Activated CD4-positive, alpha-beta T cell treated with anti-CD3 and anti-CD28 coated beads for 1 hour (primary cell): Measurements from ENCODE around the gene MIEN1.
"Not testable (repeated sequence)": the region's sequence is repeated elsewhere in the genome, so short reads cannot be mapped to it uniquely, and the experiment has no call there.

Experiments used
- DNase-seq: peaks from one replicate; pipeline ENCODE4 v3.0.0-alpha.2; 2020

Gene MIEN1

GRCh38 chr17:39738983-39739884, 8.9 kb upstream of the MIEN1 start:
- DNase-seq = no peak

- peak; percentile 26 for DNase-seq
Observed at GRCh38 chr17:39738568-39738901, 8.2 kb upstream of the MIEN1 start.

- DNase-seq = no peak
Observed at GRCh38 chr17:39737760-39738567, 7.6 kb upstream of the MIEN1 start, which contains the start of gene GRB7. Gene GRB7 (plus strand): TSS chr17:39737938. CDS start chr17:39742302, 4,364 bp downstream.

- no peak for DNase-seq
Observed at GRCh38 chr17:39737206-39737759, 7.0 kb upstream of the MIEN1 start.

- DNase-seq = no peak
Observed at GRCh38 chr17:39736319-39737165, 6.2 kb upstream of the MIEN1 start.

GRCh38 chr17:39735882-39736281, 5.5 kb upstream of the MIEN1 start:
- DNase-seq = no peak

- no peak for DNase-seq
Observed at GRCh38 chr17:39732586-39732985, 2.3 kb upstream of the MIEN1 start.

- DNase-seq = no peak
Observed at GRCh38 chr17:39729280-39729851, 966 bp downstream of the MIEN1 start.

GRCh38 chr17:39727556-39727955, 2.8 kb downstream of the MIEN1 start:
- DNase-seq = no peak

- DNase-seq = no peak
Observed at GRCh38 chr17:39726617-39727016, 3.7 kb downstream of the MIEN1 start.

- DNase-seq = not testable (repeated sequence)
Observed at GRCh38 chr17:39725923-39726322, 4.4 kb downstream of the MIEN1 start.

GRCh38 chr17:39724731-39725130, 5.6 kb downstream of the MIEN1 start:
- no peak for DNase-seq

- no peak for DNase-seq
Observed at GRCh38 chr17:39722965-39723848, 7.1 kb downstream of the MIEN1 start.

GRCh38 chr17:39722104-39722503, 8.2 kb downstream of the MIEN1 start:
- no peak for DNase-seq

- no peak for DNase-seq
Observed at GRCh38 chr17:39719563-39720355, 10.6 kb downstream of the MIEN1 start.

GRCh38 chr17:39717660-39718059, 12.7 kb downstream of the MIEN1 start:
- DNase-seq = no peak

GRCh38 chr17:39716879-39717536, 13.3 kb downstream of the MIEN1 start:
- DNase-seq = no peak

- no peak for DNase-seq
Observed at GRCh38 chr17:39716073-39716818, 14.1 kb downstream of the MIEN1 start.
